ENCODE data around the gene OR52K1. TPM values are rescaled to one million over a fixed set of nuclear protein-coding genes. Genes with fewer than 3 reads are reported as not detected.

The OR52K1 gene
- polyA plus RNA-seq, 1 donor: 0.25 TPM

GRCh38 chr11:4491878-4492606, 9.6 kb downstream of the OR52K1 start:
- Histone ChIP-seq H3K4me3 (ENCODE audit: low read length) (no peak overlapping the region), H3K4me1 (ENCODE audit: control insufficient read depth, insufficient read depth, low read length) (peaks cover 2% of the 10 kb centered on the region), H3K9me3 (ENCODE audit: control insufficient read depth, low read depth, low read length) (no peaks in the 10 kb centered on the region), H3K27ac (ENCODE audit: low read length) (no peak overlapping the region), H3K36me3 (ENCODE audit: control insufficient read depth, insufficient read depth, low read length) (no peaks in the 10 kb centered on the region), H3K27me3 (ENCODE audit: control insufficient read depth, insufficient read depth, low read length) (peaks cover 22% of the 10 kb centered on the region)
- DNase-seq: no peak
- 90% methylated on average over 2 of the region's 4 CpGs for WGBS (ENCODE audit: insufficient coverage, low lambda C conversion rate)

DNA sequence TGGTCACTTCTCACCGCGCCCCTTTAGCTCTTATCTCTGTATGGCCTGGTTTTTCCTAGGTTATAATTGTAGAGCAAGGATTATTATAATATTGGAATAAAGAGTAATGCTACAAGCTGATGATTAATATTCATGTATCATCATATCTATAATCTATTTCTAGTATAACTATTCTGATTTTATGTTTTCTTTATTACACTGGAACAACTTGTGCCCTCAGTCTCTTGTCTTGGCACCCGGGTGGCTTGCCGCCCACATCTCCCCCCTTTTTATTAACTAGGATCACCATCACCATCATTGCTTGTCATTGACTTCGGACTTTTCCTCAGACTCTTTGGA, 11.0 kb downstream of the OR52K1 start:
- H3K9me3 ChIP-seq (ENCODE audit: control insufficient read depth, low read depth, low read length): no peaks in the 10 kb centered on the region
- no CpG with 5 or more reads among the region's 5 CpGs for WGBS (ENCODE audit: insufficient coverage, low lambda C conversion rate)

GRCh38 chr11:4495487-4495886, 13.0 kb downstream of the OR52K1 start:
- DNase-seq: peak; percentile 4 to 43

More for the DNA sequence above, 11.0 kb downstream of the OR52K1 start:
- Histone ChIP-seq H3K36me3 (ENCODE audit: control insufficient read depth, insufficient read depth, low read length) (no peaks in the 10 kb centered on the region), H3K27me3 (ENCODE audit: control insufficient read depth, insufficient read depth, low read length) (peaks cover 27% of the 10 kb centered on the region), H3K4me1 (ENCODE audit: control insufficient read depth, insufficient read depth, low read length) (peaks cover 2% of the 10 kb centered on the region), H3K4me3 (ENCODE audit: low read length) (no peak overlapping the region), H3K27ac (ENCODE audit: low read length) (no peak overlapping the region)
- no peak for DNase-seq

DNA sequence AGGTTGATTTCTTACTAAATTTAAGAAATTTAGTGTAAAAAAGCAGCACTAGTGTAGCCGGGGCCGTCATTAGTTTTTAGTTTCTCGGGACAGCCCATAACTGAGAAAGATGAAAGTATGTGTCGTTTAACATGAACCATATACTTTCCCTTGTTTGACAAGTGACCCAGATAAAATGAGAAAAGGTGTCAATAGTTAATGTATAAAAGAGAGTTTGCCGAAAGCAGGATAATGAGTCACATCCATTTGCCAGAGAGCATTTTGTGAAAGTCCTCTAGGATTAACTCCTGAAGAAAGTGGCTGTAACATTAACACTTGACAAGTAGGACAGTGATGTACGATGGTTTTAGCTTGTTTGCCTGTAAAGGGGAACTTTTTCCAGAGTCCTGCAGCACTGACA, 13.5 kb downstream of the OR52K1 start:
- Histone ChIP-seq H3K9me3 (ENCODE audit: control insufficient read depth, low read depth, low read length) (no peaks in the 10 kb centered on the region), H3K4me3 (ENCODE audit: low read length) (no peak overlapping the region), H3K4me1 (ENCODE audit: control insufficient read depth, insufficient read depth, low read length) (peaks cover 2% of the 10 kb centered on the region), H3K36me3 (ENCODE audit: control insufficient read depth, insufficient read depth, low read length) (no peaks in the 10 kb centered on the region), H3K27me3 (ENCODE audit: control insufficient read depth, insufficient read depth, low read length) (peaks cover 27% of the 10 kb centered on the region), H3K27ac (ENCODE audit: low read length) (no peak overlapping the region)
- DNase-seq: peak in 1 of 2 donors; percentile 6
- 0% methylated on average over 1 of the region's 6 CpGs for WGBS (ENCODE audit: insufficient coverage, low lambda C conversion rate)

More at GRCh38 chr11:4495487-4495886, 13.0 kb downstream of the OR52K1 start:
- H3K4me1 ChIP-seq (ENCODE audit: control insufficient read depth, insufficient read depth, low read length): peaks cover 2% of the 10 kb centered on the region
- H3K27me3 ChIP-seq (ENCODE audit: control insufficient read depth, insufficient read depth, low read length): peaks cover 27% of the 10 kb centered on the region
- no peaks in the 10 kb centered on the region for H3K9me3 ChIP-seq (ENCODE audit: control insufficient read depth, low read depth, low read length)
- no peak overlapping the region for H3K4me3 ChIP-seq (ENCODE audit: low read length)
- WGBS (ENCODE audit: insufficient coverage, low lambda C conversion rate): 25% methylated on average over 4 of the region's 7 CpGs
- H3K36me3 ChIP-seq (ENCODE audit: control insufficient read depth, insufficient read depth, low read length): no peaks in the 10 kb centered on the region
- H3K27ac ChIP-seq (ENCODE audit: low read length): no peak overlapping the region

DNA sequence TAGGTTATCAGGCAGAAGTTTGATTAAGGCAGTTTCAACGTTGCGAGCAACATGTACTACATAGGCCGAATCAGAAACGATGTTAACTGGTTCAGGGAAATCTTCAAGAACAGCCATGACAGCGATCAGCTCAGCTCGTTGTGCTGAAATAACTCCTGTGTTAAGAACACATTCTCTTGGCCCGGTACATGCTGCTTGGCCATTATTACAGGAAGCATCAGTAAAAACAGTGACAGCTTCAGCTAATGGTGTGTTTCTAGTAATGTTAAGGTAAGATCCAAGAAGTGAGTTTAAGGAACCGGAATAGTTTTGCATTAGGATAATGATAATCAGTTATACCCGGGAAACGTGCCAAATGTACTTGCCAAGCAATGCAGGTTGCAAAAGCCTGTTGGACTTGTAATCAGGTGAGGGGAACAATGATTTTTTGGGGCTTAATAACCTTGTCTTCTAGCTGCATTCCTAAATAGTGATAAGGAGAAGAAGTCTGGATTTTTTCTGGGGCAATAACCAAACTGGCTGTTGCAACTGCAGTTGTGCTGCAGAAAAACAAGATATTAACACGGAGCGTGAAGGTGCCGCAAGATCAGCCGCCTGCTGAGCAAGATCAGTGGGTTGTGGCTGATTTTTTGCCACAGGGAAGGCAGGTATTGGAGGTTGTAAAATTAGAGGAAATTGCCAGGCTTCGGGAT, 14.3 kb downstream of the OR52K1 start:
- no CpG with 5 or more reads among the region's 15 CpGs for WGBS (ENCODE audit: insufficient coverage, low lambda C conversion rate)
- H3K27ac ChIP-seq (ENCODE audit: low read length): no peak overlapping the region
- H3K4me3 ChIP-seq (ENCODE audit: low read length): no peak overlapping the region
- DNase-seq: no peak
- H3K4me1 ChIP-seq (ENCODE audit: control insufficient read depth, insufficient read depth, low read length): peaks cover 2% of the 10 kb centered on the region
- peaks cover 27% of the 10 kb centered on the region for H3K27me3 ChIP-seq (ENCODE audit: control insufficient read depth, insufficient read depth, low read length)
- no peaks in the 10 kb centered on the region for H3K9me3 ChIP-seq (ENCODE audit: control insufficient read depth, low read depth, low read length)
- H3K36me3 ChIP-seq (ENCODE audit: control insufficient read depth, insufficient read depth, low read length): no peaks in the 10 kb centered on the region

- Histone ChIP-seq H3K27ac (ENCODE audit: low read length) (no peak overlapping the region), H3K9me3 (ENCODE audit: control insufficient read depth, low read depth, low read length) (no peaks in the 10 kb centered on the region), H3K27me3 (ENCODE audit: control insufficient read depth, insufficient read depth, low read length) (peaks cover 3% of the 10 kb centered on the region), H3K36me3 (ENCODE audit: control insufficient read depth, insufficient read depth, low read length) (no peaks in the 10 kb centered on the region), H3K4me3 (ENCODE audit: low read length) (no peak overlapping the region), H3K4me1 (ENCODE audit: control insufficient read depth, insufficient read depth, low read length) (no peaks in the 10 kb centered on the region)
- no peak for DNase-seq
- 80% methylated on average over 1 of the region's 2 CpGs for WGBS (ENCODE audit: insufficient coverage, low lambda C conversion rate)
These were observed 26.4 kb downstream of the OR52K1 start for GRCh38 chr11:4508886-4509285.

- H3K4me3 ChIP-seq (ENCODE audit: low read length): no peak overlapping the region
- no peaks in the 10 kb centered on the region for H3K4me1 ChIP-seq (ENCODE audit: control insufficient read depth, insufficient read depth, low read length)
- no peaks in the 10 kb centered on the region for H3K9me3 ChIP-seq (ENCODE audit: control insufficient read depth, low read depth, low read length)
- no peaks in the 10 kb centered on the region for H3K36me3 ChIP-seq (ENCODE audit: control insufficient read depth, insufficient read depth, low read length)
- H3K27ac ChIP-seq (ENCODE audit: low read length): no peak overlapping the region
- DNase-seq: no peak
- no peaks in the 10 kb centered on the region for H3K27me3 ChIP-seq (ENCODE audit: control insufficient read depth, insufficient read depth, low read length)
- WGBS (ENCODE audit: insufficient coverage, low lambda C conversion rate): no CpG with 5 or more reads among the region's 5 CpGs
These were observed 29.1 kb downstream of the OR52K1 start for GRCh38 chr11:4511282-4512245.

GRCh38 chr11:4514196-4514595, 31.8 kb downstream of the OR52K1 start:
- no peak for DNase-seq
- H3K27ac ChIP-seq (ENCODE audit: low read length): no peak overlapping the region
- H3K4me1 ChIP-seq (ENCODE audit: control insufficient read depth, insufficient read depth, low read length): no peaks in the 10 kb centered on the region
- H3K4me3 ChIP-seq (ENCODE audit: low read length): no peak overlapping the region
- no peaks in the 10 kb centered on the region for H3K27me3 ChIP-seq (ENCODE audit: control insufficient read depth, insufficient read depth, low read length)
- no peaks in the 10 kb centered on the region for H3K9me3 ChIP-seq (ENCODE audit: control insufficient read depth, low read depth, low read length)
- WGBS (ENCODE audit: insufficient coverage, low lambda C conversion rate): no CpG with 5 or more reads among the region's 1 CpG
- H3K36me3 ChIP-seq (ENCODE audit: control insufficient read depth, insufficient read depth, low read length): no peaks in the 10 kb centered on the region

GRCh38 chr11:4522339-4522738, 39.9 kb downstream of the OR52K1 start:
- WGBS (ENCODE audit: insufficient coverage, low lambda C conversion rate): 100% methylated on average over 1 of the region's 2 CpGs
- no peak for DNase-seq
- Histone ChIP-seq H3K27ac (ENCODE audit: low read length) (no peak overlapping the region), H3K4me3 (ENCODE audit: low read length) (no peak overlapping the region), H3K27me3 (ENCODE audit: control insufficient read depth, insufficient read depth, low read length) (no peaks in the 10 kb centered on the region), H3K36me3 (ENCODE audit: control insufficient read depth, insufficient read depth, low read length) (no peaks in the 10 kb centered on the region), H3K4me1 (ENCODE audit: control insufficient read depth, insufficient read depth, low read length) (no peaks in the 10 kb centered on the region), H3K9me3 (ENCODE audit: control insufficient read depth, low read depth, low read length) (no peaks in the 10 kb centered on the region)

GRCh38 chr11:4522752-4523151, 40.3 kb downstream of the OR52K1 start:
- no CpG with 5 or more reads among the region's 6 CpGs for WGBS (ENCODE audit: insufficient coverage, low lambda C conversion rate)
- H3K27ac ChIP-seq (ENCODE audit: low read length): no peak overlapping the region
- no peaks in the 10 kb centered on the region for H3K4me1 ChIP-seq (ENCODE audit: control insufficient read depth, insufficient read depth, low read length)
- DNase-seq: no peak
- no peaks in the 10 kb centered on the region for H3K9me3 ChIP-seq (ENCODE audit: control insufficient read depth, low read depth, low read length)
- H3K4me3 ChIP-seq (ENCODE audit: low read length): no peak overlapping the region
- H3K27me3 ChIP-seq (ENCODE audit: control insufficient read depth, insufficient read depth, low read length): no peaks in the 10 kb centered on the region
- no peaks in the 10 kb centered on the region for H3K36me3 ChIP-seq (ENCODE audit: control insufficient read depth, insufficient read depth, low read length)
